Cardiac septum (tissue), 1 donor: ENCODE results near the gene HEATR5B. TPM values are rescaled to one million over a fixed set of nuclear protein-coding genes. Genes with fewer than 3 reads are reported as not detected.

Experiments
- DNase-seq: peaks from one replicate; pipeline ENCODE4 v3.0.0-alpha.2; 2020; ENCODE audit warnings: low spot score
- intact Hi-C: fragments of 100-400 bp; cut with DNase I; formaldehyde crosslinking; loops from one replicate; pipeline ENCODE4 v1.14.0; 2022
- long read RNA-seq: library from polyadenylated mRNA; unstranded; transcript quantifications from one replicate; pipeline ENCODE4 v2.0.0, GENCODE V29; 2021
- total RNA-seq: library from RNA; stranded (reverse); fragmentation: NEBNext Ultra II Directional; extraction: Animal tissue kit (Norgen Biotek cat#: 25700); gene quantifications from one replicate; pipeline ENCODE4 v1.2.1, GENCODE V29; 2021
- donor health status: DM: no; HTN: no; CAD: no.

Gene HEATR5B
- total RNA-seq, result 16.8 TPM
- long read RNA-seq, partial matches to known transcripts, result 11 of 18 reads
- long read RNA-seq, other reads (novel, unspliced or antisense), result 7 of 18 reads

DNA sequence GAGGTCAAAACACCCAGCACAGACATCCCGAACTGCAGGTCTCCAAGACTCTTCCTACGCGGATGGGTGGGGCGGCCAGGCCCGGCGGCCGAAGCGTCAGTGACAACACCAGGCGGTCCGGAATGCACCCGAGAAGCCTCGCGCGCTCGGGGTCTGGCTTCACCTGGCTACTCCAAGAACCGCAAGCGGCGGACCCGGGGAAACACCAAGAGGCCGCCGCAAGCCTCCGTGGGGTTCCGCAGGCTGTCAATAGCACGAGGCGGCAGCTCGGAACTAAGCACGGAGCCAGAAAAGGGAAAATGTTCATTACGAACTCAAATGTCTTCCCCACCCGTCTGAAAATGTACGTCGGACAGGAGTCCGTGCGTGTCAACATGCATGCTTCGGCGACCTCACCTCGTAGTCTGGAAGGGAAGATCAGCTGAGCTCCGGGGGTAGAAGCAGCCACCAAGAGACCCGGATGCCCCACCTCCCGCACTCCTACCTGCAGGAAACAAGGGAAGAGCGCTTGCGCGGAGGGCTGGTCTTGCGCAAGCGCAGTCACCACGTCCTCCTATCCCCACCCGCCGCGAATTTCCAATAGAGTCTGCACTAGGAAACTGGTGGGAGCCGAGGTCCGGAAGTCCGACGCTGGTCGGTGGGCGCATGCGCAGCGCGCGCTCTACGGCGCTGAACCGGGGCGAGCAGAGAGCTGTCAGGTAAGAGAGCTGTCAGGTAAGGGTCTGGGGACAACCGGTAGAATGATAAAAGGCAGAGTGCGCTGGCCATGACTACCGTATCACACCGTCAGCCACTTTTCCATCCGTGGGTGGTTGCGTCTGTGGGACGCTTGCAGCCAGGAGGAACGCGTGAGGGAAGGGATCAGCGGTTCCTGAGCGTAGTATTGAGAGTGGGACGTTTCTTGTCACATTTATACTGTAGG is at the start of gene HEATR5B, which contains the start of gene GPATCH11:
TSS of gene HEATR5B (minus strand) at position 500 of the 922 bp plus-strand sequence. CDS start 958 bp downstream, outside the sequence.
TSS of gene GPATCH11 (plus strand) at position 646 of the 922 bp plus-strand sequence. CDS start 3,864 bp downstream, outside the sequence.
- intact Hi-C loops, result loop anchor here (5.0 kb wide), 1 partner anchor 148 kb away; the partner anchor contains the start of genes CEBPZ and NDUFAF7
- peak; percentile 97 for DNase-seq

- intact Hi-C loops, result no loop called here
- DNase-seq, result no peak
Measured at GRCh38 chr2:37132914-37133313, 48.7 kb upstream of the HEATR5B start.

DNA sequence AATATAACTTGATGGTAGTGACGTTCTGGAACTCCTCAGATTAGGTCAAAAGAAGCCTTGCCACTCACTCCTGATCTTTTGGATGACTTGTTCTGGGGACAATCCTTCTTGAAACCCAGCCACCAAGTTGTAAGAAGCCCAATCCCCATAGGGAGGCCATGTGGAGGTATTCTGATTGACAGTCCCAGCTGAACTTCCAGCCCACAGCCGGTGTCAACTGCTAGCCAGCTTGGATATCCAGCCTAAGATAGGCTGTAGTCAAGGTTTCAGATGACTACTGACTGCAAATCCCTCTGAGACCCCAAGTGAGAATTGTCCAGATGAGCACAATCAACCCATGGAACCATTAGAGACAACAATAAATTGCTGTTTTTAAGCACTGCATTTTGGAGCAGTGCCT is 41.2 kb upstream of the HEATR5B start:
- intact Hi-C loops, result no loop called here
- DNase-seq, result no peak

GRCh38 chr2:37119157-37119556 is 35.0 kb upstream of the HEATR5B start:
- no peak for DNase-seq
- intact Hi-C loops, result no loop called here

- intact Hi-C loops, result no loop called here
Measured at GRCh38 chr2:37117566-37117965, 33.4 kb upstream of the HEATR5B start.

DNA sequence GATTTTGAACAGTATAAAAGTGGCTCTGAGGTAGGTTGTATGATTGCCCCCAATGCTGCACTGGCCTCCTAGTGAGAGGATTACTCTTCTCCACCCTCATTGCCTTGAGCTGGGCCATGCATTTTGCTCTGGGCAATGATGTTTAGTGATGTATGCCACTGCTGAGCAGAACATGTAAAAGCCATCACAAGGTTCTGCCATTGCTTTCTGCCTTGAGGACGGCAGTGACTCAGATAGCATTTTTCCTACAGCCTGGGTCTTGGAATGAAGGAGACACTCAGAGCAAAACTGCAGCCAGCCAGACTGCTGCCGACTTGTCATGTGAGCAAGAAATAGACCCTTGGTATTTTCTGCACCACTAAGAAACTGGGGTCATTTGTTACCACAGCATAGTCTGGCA is 27.8 kb upstream of the HEATR5B start:
- DNase-seq, result no peak
- intact Hi-C loops, result no loop called here

More at GRCh38 chr2:37117566-37117965, 33.4 kb upstream of the HEATR5B start:
- DNase-seq, result no peak

DNA sequence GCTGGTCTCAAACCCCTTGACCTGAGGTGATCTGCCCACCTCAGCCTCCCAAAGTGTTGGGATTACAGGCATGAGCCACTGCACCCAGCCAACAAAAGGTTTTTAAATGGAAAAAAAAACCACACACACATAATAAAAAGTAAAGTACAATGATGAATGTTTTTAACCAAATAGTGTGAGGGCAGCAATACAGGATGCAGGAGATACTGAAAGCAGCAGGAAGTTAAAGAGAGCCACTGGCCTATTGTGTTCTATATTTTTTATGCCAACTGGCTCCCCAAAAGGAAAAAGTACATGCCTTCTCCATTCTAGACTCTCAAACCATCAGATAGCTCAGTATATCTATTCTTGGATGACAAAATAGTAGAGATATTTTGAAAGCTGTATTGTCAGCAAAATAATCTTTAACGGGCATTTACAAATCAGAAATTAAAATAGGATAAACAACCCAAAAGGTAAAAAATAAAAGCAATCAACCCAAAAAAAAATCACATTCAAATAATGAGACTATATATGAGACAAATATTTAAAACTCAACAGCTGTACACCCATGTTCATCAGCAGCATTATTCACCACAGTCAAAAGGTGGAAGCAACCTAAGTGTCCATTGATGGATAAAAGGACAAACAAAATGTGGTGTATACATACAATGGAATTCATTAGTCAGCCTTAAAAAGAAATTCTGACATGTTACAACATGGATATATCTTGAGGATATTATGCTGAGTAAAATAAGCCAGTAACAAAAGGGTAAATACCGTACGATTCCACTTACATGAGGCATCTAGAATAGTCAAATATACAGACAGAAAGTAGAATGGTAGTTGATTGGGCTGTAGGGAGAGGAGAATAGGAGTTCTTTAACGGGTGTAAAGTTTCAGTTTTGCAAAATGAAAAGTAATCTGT is 26.4 kb upstream of the HEATR5B start:
- no peak for DNase-seq
- intact Hi-C loops, result no loop called here

- DNase-seq, result no peak
- intact Hi-C loops, result no loop called here
Measured at GRCh38 chr2:37109523-37109922, 25.4 kb upstream of the HEATR5B start.

GRCh38 chr2:37105150-37105549 is 21.0 kb upstream of the HEATR5B start:
- intact Hi-C loops, result no loop called here
- DNase-seq, result no peak

DNA sequence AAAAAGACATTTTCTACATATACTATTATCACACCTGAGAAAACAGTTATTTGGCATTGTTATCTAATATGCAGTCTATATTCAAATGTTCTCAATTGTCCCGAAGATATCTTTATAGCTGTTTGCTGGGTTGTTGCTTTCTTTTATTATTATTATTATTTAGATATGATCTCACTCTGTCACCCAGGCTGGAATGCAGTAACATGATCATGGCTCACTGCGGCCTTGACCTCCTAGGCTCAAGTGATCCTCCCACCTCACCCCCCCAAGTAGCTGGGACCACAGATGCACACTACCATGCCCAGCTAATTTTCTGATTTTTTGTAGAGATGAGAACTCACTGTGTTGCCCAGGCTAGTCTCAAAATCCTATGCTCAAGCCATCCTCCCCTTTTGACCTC is 20.0 kb upstream of the HEATR5B start:
- no peak for DNase-seq
- intact Hi-C loops, result no loop called here

- no peak for DNase-seq
- intact Hi-C loops, result no loop called here
Measured at GRCh38 chr2:37102588-37102987, 18.4 kb upstream of the HEATR5B start.

GRCh38 chr2:37100054-37100453 is 15.9 kb upstream of the HEATR5B start:
- intact Hi-C loops, result no loop called here
- DNase-seq, result no peak

GRCh38 chr2:37098416-37099118 is 14.4 kb upstream of the HEATR5B start:
- intact Hi-C loops, result no loop called here
- no peak for DNase-seq

DNA sequence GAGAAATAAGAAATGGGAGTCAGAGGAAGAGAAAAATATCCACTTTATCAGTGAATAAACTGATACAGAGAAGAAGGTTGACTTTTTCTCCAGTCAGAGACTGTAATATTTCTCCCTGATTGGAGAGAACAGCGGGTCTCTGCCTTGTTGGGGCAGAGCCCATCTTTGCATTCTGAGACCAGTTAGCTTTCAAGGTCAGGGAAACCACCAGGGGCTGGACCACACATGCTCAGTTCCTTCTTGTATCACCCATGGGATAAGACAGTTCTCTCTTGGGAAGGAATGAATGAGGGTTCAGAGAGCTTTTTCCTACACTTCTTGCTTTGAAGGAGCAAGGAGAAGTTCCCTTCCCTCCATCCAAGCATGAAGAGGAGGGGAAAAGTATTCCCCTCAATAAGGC is 12.4 kb upstream of the HEATR5B start:
- intact Hi-C loops, result no loop called here
- DNase-seq, result no peak

- intact Hi-C loops, result no loop called here
- no peak for DNase-seq
Measured at GRCh38 chr2:37091873-37092272, 7.7 kb upstream of the HEATR5B start.

GRCh38 chr2:37090019-37090477 is 5.9 kb upstream of the HEATR5B start:
- intact Hi-C loops, result no loop called here

GRCh38 chr2:37085731-37086147 is 1.6 kb upstream of the HEATR5B start:
- intact Hi-C loops, result no loop called here
- no peak for DNase-seq

More at GRCh38 chr2:37090019-37090477, 5.9 kb upstream of the HEATR5B start:
- DNase-seq, result no peak

DNA sequence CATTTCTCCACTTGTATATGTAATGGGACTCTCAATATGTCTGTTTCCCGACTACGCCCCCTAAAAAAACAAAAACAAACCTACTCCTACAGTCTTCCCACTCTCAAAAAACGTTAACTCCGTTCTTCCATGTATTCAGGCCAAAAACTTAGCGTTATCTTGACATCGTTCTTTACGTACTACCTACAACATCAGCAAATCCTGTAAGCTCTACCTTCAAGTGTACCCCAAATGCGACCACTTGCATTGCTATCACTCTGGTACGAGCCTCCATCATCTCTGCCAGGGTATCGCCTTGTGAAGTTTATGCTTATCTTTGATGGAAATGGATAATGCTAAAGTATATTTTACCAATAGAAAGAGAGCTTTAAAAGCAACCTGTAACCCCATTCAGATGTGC is 625 bp upstream of the HEATR5B start:
- intact Hi-C loops, result loop anchor here (5.0 kb wide), 1 partner anchor 148 kb away; the partner anchor contains the start of genes CEBPZ and NDUFAF7
- no peak for DNase-seq

- intact Hi-C loops, result loop anchor here (5.0 kb wide), 1 partner anchor 152 kb away; the partner anchor contains the start of genes CEBPZ and NDUFAF7
- DNase-seq, result no peak
Measured at GRCh38 chr2:37080689-37081088, 3.5 kb downstream of the HEATR5B start.
